Measurements from ENCODE around the gene HSD17B8.

DNA sequence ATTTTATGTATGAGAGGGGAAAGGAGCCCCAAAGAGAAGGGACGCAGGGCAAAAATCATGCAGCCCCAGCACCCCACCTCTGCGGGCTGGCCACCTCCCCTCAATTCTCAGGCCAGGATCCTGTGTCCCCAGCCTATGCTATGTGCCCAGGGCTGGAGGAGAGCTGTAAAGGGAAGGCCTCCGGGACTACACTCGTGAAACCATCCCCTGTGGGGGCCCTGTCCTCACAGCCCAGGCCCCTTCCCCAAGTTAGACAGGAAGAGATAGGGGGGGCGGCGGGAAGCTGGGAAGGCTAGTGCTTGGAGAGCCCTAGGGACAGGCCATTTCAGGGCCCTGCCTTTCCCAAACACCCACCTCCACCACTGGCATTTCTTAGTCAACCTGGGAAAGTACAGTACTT is 10.8 kb upstream of the HSD17B8 start:
- TF ChIP-seq POLR2A (IDR thresholded peaks at IDR 0.05) (no peak), CTCF (IDR thresholded peaks at IDR 0.05) (no peak), EP300 (IDR thresholded peaks at IDR 0.05) (no peak)
